NB4 (cell line): Measurements from ENCODE around the gene TRAF3.

Source experiments
- DNase-seq: peaks from one replicate; pipeline ENCODE4 v3.0.0; 2010; ENCODE audit warnings: low read depth
- H3K4me3 ChIP-seq: one replicate; pipeline ENCODE4 v1.5.1; 2011; ENCODE audit warnings: mild to moderate bottlenecking, low read depth, low read length, moderate library complexity
- MYC ChIP-seq: IDR thresholded peaks from 2 replicates; pipeline ENCODE4 v1.6.1; 2011; ENCODE audit warnings: low read depth, low read length
- POLR2A ChIP-seq: IDR thresholded peaks from 2 replicates; pipeline ENCODE4 v1.6.1; 2011; ENCODE audit warnings: mild to moderate bottlenecking; ENCODE audit not compliant: insufficient read length; ENCODE audit errors: extremely low read depth
- TF ChIP-seq, protein P1 (sequence below): IDR thresholded peaks from 2 replicates; pipeline ENCODE4 v1.6.1; 2011; ENCODE audit warnings: low read depth, low read length
- TF ChIP-seq, protein P2 (sequence below): IDR thresholded peaks from one replicate; pipeline ENCODE4 v1.5.1; 2012; ENCODE audit warnings: low read depth, low read length

Gene TRAF3

DNA sequence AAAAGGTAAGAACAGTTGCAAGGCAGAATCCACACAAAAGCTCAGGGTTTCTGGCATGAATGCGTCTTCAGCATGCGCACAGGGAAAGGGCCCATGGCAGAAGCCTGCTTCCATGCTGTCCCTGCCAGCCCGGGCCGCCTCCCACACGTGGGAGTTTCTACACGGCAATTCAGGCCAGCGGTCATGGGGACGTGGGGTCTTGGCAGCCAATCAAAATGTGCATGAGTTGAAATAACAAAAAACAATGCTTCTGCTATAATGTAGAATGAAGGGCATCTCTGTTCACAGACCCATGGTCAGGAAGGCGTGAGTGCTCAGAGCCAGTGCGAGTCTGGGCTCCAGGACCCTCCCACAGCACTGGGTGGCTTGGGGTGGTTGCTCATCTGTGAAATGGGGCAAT lies 173.8 kb downstream of the TRAF3 start:
- H3K4me3 ChIP-seq, result no peak overlapping the region
- TF ChIP-seq POLR2A, result no peak
- DNase-seq, result no peak

DNA sequence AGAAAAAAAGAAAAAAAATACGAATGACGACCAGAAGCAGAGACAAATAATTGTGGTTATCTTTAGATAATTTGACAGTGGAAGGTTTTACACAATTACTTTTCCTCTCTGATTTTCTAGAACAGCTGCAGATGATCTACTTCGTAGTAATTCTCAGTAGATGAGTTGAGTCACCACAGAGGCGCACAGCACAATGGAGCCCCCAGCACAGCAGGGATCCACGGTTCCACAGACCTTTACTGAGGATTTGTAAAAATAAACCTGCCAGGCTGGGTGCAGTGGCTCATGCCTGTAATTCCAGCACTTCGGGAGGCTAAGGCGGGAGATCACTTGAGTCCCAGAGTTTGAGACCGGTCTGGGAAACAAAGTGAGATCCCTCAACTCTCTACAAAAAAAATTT lies 174.6 kb downstream of the TRAF3 start:
- DNase-seq, result no peak
- H3K4me3 ChIP-seq, result no peak overlapping the region
- TF ChIP-seq MYC (no peak), POLR2A (no peak)
- TF ChIP-seq, protein P1, sequence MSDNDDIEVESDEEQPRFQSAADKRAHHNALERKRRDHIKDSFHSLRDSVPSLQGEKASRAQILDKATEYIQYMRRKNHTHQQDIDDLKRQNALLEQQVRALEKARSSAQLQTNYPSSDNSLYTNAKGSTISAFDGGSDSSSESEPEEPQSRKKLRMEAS, result no peak
- TF ChIP-seq, protein P2, sequence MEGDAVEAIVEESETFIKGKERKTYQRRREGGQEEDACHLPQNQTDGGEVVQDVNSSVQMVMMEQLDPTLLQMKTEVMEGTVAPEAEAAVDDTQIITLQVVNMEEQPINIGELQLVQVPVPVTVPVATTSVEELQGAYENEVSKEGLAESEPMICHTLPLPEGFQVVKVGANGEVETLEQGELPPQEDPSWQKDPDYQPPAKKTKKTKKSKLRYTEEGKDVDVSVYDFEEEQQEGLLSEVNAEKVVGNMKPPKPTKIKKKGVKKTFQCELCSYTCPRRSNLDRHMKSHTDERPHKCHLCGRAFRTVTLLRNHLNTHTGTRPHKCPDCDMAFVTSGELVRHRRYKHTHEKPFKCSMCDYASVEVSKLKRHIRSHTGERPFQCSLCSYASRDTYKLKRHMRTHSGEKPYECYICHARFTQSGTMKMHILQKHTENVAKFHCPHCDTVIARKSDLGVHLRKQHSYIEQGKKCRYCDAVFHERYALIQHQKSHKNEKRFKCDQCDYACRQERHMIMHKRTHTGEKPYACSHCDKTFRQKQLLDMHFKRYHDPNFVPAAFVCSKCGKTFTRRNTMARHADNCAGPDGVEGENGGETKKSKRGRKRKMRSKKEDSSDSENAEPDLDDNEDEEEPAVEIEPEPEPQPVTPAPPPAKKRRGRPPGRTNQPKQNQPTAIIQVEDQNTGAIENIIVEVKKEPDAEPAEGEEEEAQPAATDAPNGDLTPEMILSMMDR, result no peak

DNA sequence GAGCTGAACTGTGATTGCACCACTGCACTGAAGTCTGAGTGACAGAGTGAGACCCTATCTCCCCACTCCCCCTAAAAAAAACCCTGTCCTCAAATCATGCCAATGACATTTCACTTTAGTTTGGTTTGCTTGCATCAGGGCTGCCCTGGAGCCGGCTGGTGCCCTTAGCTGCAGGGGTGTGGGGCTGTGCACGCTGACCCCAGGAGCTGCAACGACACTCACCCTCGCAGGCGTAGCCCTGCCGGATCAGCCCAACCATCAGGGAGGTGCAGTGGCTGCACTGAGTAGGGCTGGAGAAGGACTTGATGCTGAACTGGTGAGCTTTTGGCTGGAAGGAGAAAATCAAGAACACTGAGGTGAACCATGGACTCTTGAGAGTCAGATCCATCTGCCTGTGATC lies 175.0 kb downstream of the TRAF3 start:
- H3K4me3 ChIP-seq, result no peak overlapping the region
- no peak for DNase-seq
- no peak for TF ChIP-seq POLR2A
- TF ChIP-seq, protein P2, result no peak
- TF ChIP-seq, protein P1, result no peak
- no peak for TF ChIP-seq MYC

DNA sequence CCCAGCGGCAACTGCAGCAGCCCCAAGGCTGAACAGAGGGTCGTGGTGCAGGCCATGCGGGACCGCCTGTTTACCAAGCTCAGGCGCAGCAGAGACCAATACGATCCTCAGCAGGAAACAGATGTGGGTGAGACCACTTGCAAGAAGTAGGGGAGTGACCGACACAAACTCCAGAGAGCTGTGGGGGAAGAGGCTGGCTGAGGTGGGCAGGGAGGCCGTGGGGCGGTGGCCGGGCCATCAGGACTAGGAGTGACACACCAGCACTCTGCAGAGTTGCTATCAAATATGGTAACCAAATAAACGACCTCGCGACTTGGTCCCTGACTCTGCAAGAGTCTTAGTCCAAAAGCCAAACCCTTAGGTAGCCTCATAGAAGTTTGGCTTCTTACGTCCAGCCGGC lies 175.9 kb downstream of the TRAF3 start:
- no peak for DNase-seq
- no peak overlapping the region for H3K4me3 ChIP-seq
- TF ChIP-seq, protein P1, result no peak
- TF ChIP-seq MYC, result no peak
- no peak for TF ChIP-seq POLR2A
- TF ChIP-seq, protein P2, result no peak

DNA sequence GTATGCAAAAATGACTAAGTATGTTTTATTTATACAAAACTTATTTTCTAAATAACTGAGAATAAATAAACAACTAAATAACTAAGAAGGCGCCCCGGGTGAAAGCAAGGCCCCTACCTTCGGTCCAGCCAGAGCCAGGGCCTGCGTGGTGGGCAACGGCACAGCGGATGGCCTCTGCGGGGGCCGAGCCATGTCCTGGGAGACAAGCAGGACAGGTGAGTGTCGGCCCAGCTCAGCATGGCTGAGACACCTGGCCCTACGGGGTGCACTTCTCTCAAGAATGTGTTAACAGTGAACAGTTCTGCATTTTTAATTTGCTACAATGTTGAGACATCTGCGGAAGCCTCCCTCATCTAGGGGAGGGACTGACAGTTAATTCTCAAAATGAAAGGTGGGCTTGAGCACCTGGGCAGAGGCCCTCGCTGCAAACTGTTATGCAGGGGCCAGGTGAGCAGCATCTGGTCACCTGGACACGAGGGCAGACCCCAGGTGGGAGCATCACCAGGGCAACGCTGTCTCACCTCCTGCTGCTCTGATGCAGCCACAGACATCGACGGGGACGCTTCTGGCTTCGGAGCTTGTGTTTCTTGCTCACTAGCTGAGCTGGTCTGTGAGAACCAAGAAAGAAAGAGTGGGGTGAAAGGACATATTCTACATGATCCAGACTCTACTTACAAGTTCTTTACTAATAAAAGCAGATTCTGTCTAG lies 177.0 kb downstream of the TRAF3 start:
- H3K4me3 ChIP-seq, result no peak overlapping the region
- DNase-seq, result no peak
- TF ChIP-seq POLR2A (no peak), MYC (no peak)
- TF ChIP-seq, protein P2, result no peak
- TF ChIP-seq, protein P1, result no peak

DNA sequence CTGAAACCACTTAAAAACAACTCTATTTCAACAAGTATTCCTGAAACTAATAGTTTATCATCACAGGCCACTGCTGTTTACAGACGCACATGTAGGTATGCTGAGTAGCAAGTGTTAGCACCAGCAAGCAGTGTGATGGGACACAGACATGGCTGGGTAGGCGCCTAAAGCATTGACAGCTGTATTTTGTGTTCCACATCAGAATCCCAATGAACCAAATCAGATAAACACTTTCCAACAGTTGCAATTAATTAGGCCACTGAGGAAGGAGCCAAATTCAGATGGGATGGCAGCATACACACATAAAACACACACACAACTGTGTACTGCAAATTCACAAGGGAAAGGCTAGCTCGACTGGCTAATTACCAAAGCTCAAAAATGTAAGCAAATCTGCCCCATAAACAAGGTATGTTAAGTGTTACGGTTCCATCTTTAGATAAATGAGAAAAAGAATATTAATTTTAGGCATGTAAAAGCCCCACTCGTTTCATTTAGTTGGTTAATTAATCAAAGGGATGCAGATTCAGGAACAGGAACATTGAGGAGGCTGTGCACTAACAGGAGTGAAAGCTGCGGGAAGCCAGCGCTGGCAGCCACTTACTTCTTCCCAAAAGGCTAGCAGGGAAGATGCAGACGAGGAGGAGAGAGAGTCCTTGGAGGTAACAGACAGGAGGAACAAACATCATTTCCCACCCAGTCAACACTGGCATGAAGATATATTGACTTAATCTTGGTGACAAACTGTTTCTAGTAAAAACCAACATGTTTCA lies 178.6 kb downstream of the TRAF3 start:
- DNase-seq, result no peak
- TF ChIP-seq, protein P1, result no peak
- TF ChIP-seq POLR2A (no peak), MYC (no peak)
- TF ChIP-seq, protein P2, result no peak
- no peak overlapping the region for H3K4me3 ChIP-seq
